ENCODE data around the gene CORO2B. TPM values are rescaled to one million over a fixed set of nuclear protein-coding genes. Genes with fewer than 3 reads are reported as not detected.

Gene CORO2B
- total and polyA plus RNA-seq, 9 of the 15 experiments (the other 6 are each of a cell fraction or from before 2014, with no cell fraction given) = not detected

DNA sequence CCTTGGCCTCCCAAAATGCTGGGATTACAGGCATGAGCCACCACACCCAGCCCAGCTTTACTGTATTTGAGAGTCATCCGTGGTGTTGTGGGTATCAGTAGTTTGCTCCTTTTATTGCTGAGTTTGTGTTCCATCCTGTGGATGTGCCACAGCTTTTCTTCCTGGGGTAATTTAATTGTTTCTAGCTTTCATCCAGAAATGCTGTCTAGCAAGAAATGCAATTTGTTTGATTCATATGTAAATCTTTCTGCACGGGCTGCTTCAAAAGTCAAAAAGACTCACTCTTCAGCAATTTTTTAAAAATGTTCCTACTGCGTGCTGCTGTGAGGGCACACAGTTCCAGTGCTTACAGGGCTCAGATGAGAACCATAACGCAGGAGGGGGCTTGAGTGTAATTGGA, 47.1 kb downstream of the CORO2B start:
- 0% methylated on average over 4 of the region's 4 CpGs for WGBS (ENCODE audit: insufficient coverage, low coverage, missing lambda C conversion rate)
- Histone ChIP-seq H3K27ac (ENCODE audit: extremely low read depth, low read depth, low read length) (no peak overlapping the region), H3K36me3 (ENCODE audit: control insufficient read depth, insufficient read depth, low read length) (no peaks in the 10 kb centered on the region), H3K4me2 (ENCODE audit: insufficient read depth, low read length) (no peak overlapping the region), H2AFZ (ENCODE audit: low read depth, low read length) (no peak overlapping the region), H3K9ac (ENCODE audit: insufficient read depth in 1 of 2, low read depth in 2 of 2, low read length in 2 of 2) (no peak overlapping the region), H3K4me3 (no peak overlapping the region), H3K9me3 (replicated peaks; ENCODE audit: control insufficient read depth, insufficient read depth, low read depth, low read length) (no peaks in the 10 kb centered on the region), H3K79me2 (ENCODE audit: control insufficient read depth, insufficient read depth, low read length) (no peaks in the 10 kb centered on the region), H3K4me1 (replicated peaks in 1 of 2; ENCODE audit: control insufficient read depth in 2 of 2, insufficient read depth in 2 of 2, low read length in 2 of 2) (no peaks in the 10 kb centered on the region), H3K27me3 (ENCODE audit: control insufficient read depth in 2 of 2, insufficient read depth in 2 of 2, low read length in 2 of 2) (peaks cover 14 to 63% of the 10 kb centered on the region in 2 experiments), H3K9me1 (ENCODE audit: control insufficient read depth, insufficient read depth, low read length) (no peaks in the 10 kb centered on the region), H4K20me1 (replicated peaks; ENCODE audit: control insufficient read depth, insufficient read depth, low read length) (peaks cover 18% of the 10 kb centered on the region)
- intact Hi-C loops (cut with micrococcal nuclease) (no loop called here), in situ Hi-C loops (cut with MboI) (no loop called here)
- DNase-seq (ENCODE audit: extremely low read depth in 1 of 4, low spot score in 3 of 4) = no peak
- ATAC-seq = no peak
- ChIA-PET CTCF (ENCODE audit: low intra/inter-chr PET ratio) (no interaction called here), POLR2A (interaction anchor here (0.5 kb wide), 1 partner anchor 110 kb away, joined by 3 read pairs; no protein-coding TSS in a partner anchor)
- no TSS peak for BruUV-seq (replicated peaks)
- no peak for FAIRE-seq
- TF ChIP-seq RFX1 (IDR thresholded peaks at IDR 0.05) = no peak
- TF ChIP-seq, protein P1, sequence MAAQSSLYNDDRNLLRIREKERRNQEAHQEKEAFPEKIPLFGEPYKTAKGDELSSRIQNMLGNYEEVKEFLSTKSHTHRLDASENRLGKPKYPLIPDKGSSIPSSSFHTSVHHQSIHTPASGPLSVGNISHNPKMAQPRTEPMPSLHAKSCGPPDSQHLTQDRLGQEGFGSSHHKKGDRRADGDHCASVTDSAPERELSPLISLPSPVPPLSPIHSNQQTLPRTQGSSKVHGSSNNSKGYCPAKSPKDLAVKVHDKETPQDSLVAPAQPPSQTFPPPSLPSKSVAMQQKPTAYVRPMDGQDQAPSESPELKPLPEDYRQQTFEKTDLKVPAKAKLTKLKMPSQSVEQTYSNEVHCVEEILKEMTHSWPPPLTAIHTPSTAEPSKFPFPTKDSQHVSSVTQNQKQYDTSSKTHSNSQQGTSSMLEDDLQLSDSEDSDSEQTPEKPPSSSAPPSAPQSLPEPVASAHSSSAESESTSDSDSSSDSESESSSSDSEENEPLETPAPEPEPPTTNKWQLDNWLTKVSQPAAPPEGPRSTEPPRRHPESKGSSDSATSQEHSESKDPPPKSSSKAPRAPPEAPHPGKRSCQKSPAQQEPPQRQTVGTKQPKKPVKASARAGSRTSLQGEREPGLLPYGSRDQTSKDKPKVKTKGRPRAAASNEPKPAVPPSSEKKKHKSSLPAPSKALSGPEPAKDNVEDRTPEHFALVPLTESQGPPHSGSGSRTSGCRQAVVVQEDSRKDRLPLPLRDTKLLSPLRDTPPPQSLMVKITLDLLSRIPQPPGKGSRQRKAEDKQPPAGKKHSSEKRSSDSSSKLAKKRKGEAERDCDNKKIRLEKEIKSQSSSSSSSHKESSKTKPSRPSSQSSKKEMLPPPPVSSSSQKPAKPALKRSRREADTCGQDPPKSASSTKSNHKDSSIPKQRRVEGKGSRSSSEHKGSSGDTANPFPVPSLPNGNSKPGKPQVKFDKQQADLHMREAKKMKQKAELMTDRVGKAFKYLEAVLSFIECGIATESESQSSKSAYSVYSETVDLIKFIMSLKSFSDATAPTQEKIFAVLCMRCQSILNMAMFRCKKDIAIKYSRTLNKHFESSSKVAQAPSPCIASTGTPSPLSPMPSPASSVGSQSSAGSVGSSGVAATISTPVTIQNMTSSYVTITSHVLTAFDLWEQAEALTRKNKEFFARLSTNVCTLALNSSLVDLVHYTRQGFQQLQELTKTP (IDR thresholded peaks at IDR 0.05; ENCODE audit: low read depth in 1 of 2, partially characterized antibody in 2 of 2) = no peak
- TF ChIP-seq RBM22 (IDR thresholded peaks at IDR 0.05; ENCODE audit: low read depth, low read length, poor library complexity, severe bottlenecking) = no peak
- TF ChIP-seq, protein P2, sequence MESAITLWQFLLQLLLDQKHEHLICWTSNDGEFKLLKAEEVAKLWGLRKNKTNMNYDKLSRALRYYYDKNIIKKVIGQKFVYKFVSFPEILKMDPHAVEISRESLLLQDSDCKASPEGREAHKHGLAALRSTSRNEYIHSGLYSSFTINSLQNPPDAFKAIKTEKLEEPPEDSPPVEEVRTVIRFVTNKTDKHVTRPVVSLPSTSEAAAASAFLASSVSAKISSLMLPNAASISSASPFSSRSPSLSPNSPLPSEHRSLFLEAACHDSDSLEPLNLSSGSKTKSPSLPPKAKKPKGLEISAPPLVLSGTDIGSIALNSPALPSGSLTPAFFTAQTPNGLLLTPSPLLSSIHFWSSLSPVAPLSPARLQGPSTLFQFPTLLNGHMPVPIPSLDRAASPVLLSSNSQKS (CRISPR knock-in tag; IDR thresholded peaks at IDR 0.05) = no peak
- TF ChIP-seq ZNF408 (CRISPR knock-in tag; IDR thresholded peaks at IDR 0.05; ENCODE audit: low read depth) = no peak
- no peak for TF ChIP-seq ARNT (IDR thresholded peaks at IDR 0.05)
- TF ChIP-seq MTA3 (IDR thresholded peaks at IDR 0.05; ENCODE audit: borderline replicate concordance) = no peak
- TF ChIP-seq GTF2E2 (tag; IDR thresholded peaks at IDR 0.05) = no peak
- TF ChIP-seq CC2D1A (IDR thresholded peaks at IDR 0.05) = no peak
- no peak for TF ChIP-seq SLC30A9 (CRISPR knock-in tag; IDR thresholded peaks at IDR 0.05)
- TF ChIP-seq, protein P3, sequence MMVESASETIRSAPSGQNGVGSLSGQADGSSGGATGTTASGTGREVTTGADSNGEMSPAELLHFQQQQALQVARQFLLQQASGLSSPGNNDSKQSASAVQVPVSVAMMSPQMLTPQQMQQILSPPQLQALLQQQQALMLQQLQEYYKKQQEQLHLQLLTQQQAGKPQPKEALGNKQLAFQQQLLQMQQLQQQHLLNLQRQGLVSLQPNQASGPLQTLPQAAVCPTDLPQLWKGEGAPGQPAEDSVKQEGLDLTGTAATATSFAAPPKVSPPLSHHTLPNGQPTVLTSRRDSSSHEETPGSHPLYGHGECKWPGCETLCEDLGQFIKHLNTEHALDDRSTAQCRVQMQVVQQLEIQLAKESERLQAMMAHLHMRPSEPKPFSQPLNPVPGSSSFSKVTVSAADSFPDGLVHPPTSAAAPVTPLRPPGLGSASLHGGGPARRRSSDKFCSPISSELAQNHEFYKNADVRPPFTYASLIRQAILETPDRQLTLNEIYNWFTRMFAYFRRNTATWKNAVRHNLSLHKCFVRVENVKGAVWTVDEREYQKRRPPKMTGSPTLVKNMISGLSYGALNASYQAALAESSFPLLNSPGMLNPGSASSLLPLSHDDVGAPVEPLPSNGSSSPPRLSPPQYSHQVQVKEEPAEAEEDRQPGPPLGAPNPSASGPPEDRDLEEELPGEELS (CRISPR knock-in tag; IDR thresholded peaks at IDR 0.05; ENCODE audit: borderline replicate concordance) = no peak
- TF ChIP-seq KLF6 (CRISPR knock-in tag; IDR thresholded peaks at IDR 0.05; ENCODE audit: borderline replicate concordance) = no peak
- TF ChIP-seq POLR2AphosphoS2 (IDR thresholded peaks at IDR 0.05; ENCODE audit: low read length) = no peak
- TF ChIP-seq GTF2F1 (IDR thresholded peaks at IDR 0.05; ENCODE audit: low read depth, low read length) = no peak
- no peak for TF ChIP-seq ZNF140 (CRISPR knock-in tag; IDR thresholded peaks at IDR 0.05)
- TF ChIP-seq ZNF311 (CRISPR knock-in tag; IDR thresholded peaks at IDR 0.05) = no peak
- no peak for TF ChIP-seq PURB (CRISPR knock-in tag; IDR thresholded peaks at IDR 0.05; ENCODE audit: low read depth)
- TF ChIP-seq NONO (IDR thresholded peaks at IDR 0.05; ENCODE audit: low read depth in 2 of 2, low read length in 1 of 2) = no peak

Measured in K562 (cell line).